Activated CD8-positive, alpha-beta memory T cell treated with anti-CD3 and anti-CD28 coated beads, Interleukin-2, amount 10 ng/mL, durations not matched to agents 7 days and 5 days (primary cell): ENCODE measurements around the gene FARSB. TPM values are rescaled to one million over a fixed set of nuclear protein-coding genes. Genes with fewer than 3 reads are reported as not detected.

Experiments used
- ATAC-seq: fragments of 150-1000 bp; cut with Tn5 transposase; one replicate; pipeline ENCODE4 v1.10.0; 2021; ENCODE audit warnings: moderate library complexity
- CTCF ChIA-PET: fragments of 350-600 bp; sonication (Branson Sonifier 250); formaldehyde crosslinking; loops from one replicate; lab custom pipeline; 2021; ENCODE audit warnings: antibody characterized with exemption; lab: Charles Lee
- DNase-seq: peaks from one replicate; pipeline ENCODE4 v3.0.0-alpha.2; 2020
- H3K27ac Mint-ChIP-seq: one replicate; pipeline ENCODE4 v1.8.0; 2021; ENCODE audit warnings: mild to moderate bottlenecking, mixed read lengths
- H3K27me3 Mint-ChIP-seq: one replicate; pipeline ENCODE4 v1.8.0; 2021; ENCODE audit warnings: mixed read lengths
- H3K36me3 Mint-ChIP-seq: one replicate; pipeline ENCODE4 v1.8.0; 2021; ENCODE audit warnings: mild to moderate bottlenecking, mixed read lengths
- H3K4me1 Mint-ChIP-seq: one replicate; pipeline ENCODE4 v1.8.0; 2021; ENCODE audit warnings: mixed read lengths
- H3K4me3 Mint-ChIP-seq: one replicate; pipeline ENCODE4 v1.8.0; 2021; ENCODE audit warnings: mild to moderate bottlenecking, moderate library complexity, mixed read lengths
- H3K9me3 Mint-ChIP-seq: one replicate; pipeline ENCODE4 v1.8.0; 2022; ENCODE audit warnings: low read depth, mixed read lengths
- total RNA-seq, 2 experiments: library from RNA; stranded (reverse); gene quantifications; one replicate each; pipeline ENCODE4 v1.2.3, GENCODE V29; 2021

FARSB gene
- total RNA-seq, 2 experiments from 2014 or later: 25.8 to 33.1 TPM

GRCh38 chr2:222561817-222562645 is 93.9 kb downstream of the FARSB start:
- Mint-ChIP-seq H3K9me3 (no peaks in the 10 kb centered on the region), H3K4me3 (no peak overlapping the region), H3K27me3 (no peaks in the 10 kb centered on the region), H3K27ac (no peak overlapping the region), H3K4me1 (peaks cover 3% of the 10 kb centered on the region), H3K36me3 (peaks cover 4% of the 10 kb centered on the region)
- CTCF ChIA-PET: interaction anchor here (0.8 to 3.3 kb wide), 7 partner anchors 21 to 537 kb away, joined by 3 to 26 read pairs (median 3); a partner anchor contains a TSS
- DNase-seq (peak; percentile 47), ATAC-seq (peak; percentile 47)

- H3K9me3 Mint-ChIP-seq: no peaks in the 10 kb centered on the region
- peaks cover 3% of the 10 kb centered on the region for H3K4me1 Mint-ChIP-seq
- H3K36me3 Mint-ChIP-seq: no peaks in the 10 kb centered on the region
- DNase-seq: no peak
- no peak overlapping the region for H3K27ac Mint-ChIP-seq
- no peak for ATAC-seq
- CTCF ChIA-PET: interaction anchor here (0.6 to 3.3 kb wide), 2 partner anchors 52 to 243 kb away, joined by 3 to 26 read pairs; no protein-coding TSS in a partner anchor
- H3K27me3 Mint-ChIP-seq: no peaks in the 10 kb centered on the region
- no peak overlapping the region for H3K4me3 Mint-ChIP-seq
These were observed 94.7 kb downstream of the FARSB start for GRCh38 chr2:222561151-222561550.

GRCh38 chr2:222554517-222554916 is 101.4 kb downstream of the FARSB start:
- no peak for ATAC-seq
- Mint-ChIP-seq H3K9me3 (no peaks in the 10 kb centered on the region), H3K36me3 (no peaks in the 10 kb centered on the region), H3K27ac (no peak overlapping the region), H3K4me3 (no peak overlapping the region), H3K27me3 (peaks cover 19% of the 10 kb centered on the region), H3K4me1 (no peaks in the 10 kb centered on the region)
- CTCF ChIA-PET: interaction anchor here (1.0 kb wide), 1 partner anchor 10 kb away, joined by 3 read pairs; no protein-coding TSS in a partner anchor
- no peak for DNase-seq

GRCh38 chr2:222548992-222549391 is 106.9 kb downstream of the FARSB start:
- ATAC-seq: no peak

GRCh38 chr2:222547083-222547482 is 108.8 kb downstream of the FARSB start:
- H3K27me3 Mint-ChIP-seq: peaks cover 21% of the 10 kb centered on the region
- no peaks in the 10 kb centered on the region for H3K9me3 Mint-ChIP-seq
- H3K36me3 Mint-ChIP-seq: no peaks in the 10 kb centered on the region
- H3K4me3 Mint-ChIP-seq: no peak overlapping the region
- no peak for ATAC-seq
- CTCF ChIA-PET: no interaction called here
- no peak for DNase-seq
- H3K27ac Mint-ChIP-seq: no peak overlapping the region
- no peaks in the 10 kb centered on the region for H3K4me1 Mint-ChIP-seq

More at GRCh38 chr2:222548992-222549391, 106.9 kb downstream of the FARSB start:
- CTCF ChIA-PET: no interaction called here
- Mint-ChIP-seq H3K4me3 (no peak overlapping the region), H3K9me3 (no peaks in the 10 kb centered on the region), H3K4me1 (no peaks in the 10 kb centered on the region), H3K27ac (no peak overlapping the region), H3K36me3 (no peaks in the 10 kb centered on the region), H3K27me3 (peaks cover 26% of the 10 kb centered on the region)
- DNase-seq: no peak

- Mint-ChIP-seq H3K27me3 (peaks cover 17% of the 10 kb centered on the region), H3K36me3 (no peaks in the 10 kb centered on the region), H3K4me1 (no peaks in the 10 kb centered on the region), H3K4me3 (no peak overlapping the region), H3K27ac (no peak overlapping the region), H3K9me3 (no peaks in the 10 kb centered on the region)
- CTCF ChIA-PET: no interaction called here
- DNase-seq (no peak), ATAC-seq (no peak)
These were observed 109.8 kb downstream of the FARSB start for GRCh38 chr2:222545823-222546795.

- CTCF ChIA-PET: interaction anchor here (1.1 kb wide), 1 partner anchor 10 kb away, joined by 3 read pairs; no protein-coding TSS in a partner anchor
- no peaks in the 10 kb centered on the region for H3K4me1 Mint-ChIP-seq
- H3K36me3 Mint-ChIP-seq: no peaks in the 10 kb centered on the region
- peaks cover 12% of the 10 kb centered on the region for H3K27me3 Mint-ChIP-seq
- H3K27ac Mint-ChIP-seq: no peak overlapping the region
- no peaks in the 10 kb centered on the region for H3K9me3 Mint-ChIP-seq
- DNase-seq: no peak
- no peak for ATAC-seq
- H3K4me3 Mint-ChIP-seq: no peak overlapping the region
These were observed 111.2 kb downstream of the FARSB start for GRCh38 chr2:222544661-222545060.

GRCh38 chr2:222538535-222538934 is 117.4 kb downstream of the FARSB start:
- H3K9me3 Mint-ChIP-seq: no peaks in the 10 kb centered on the region
- peaks cover 23% of the 10 kb centered on the region for H3K27me3 Mint-ChIP-seq
- H3K4me1 Mint-ChIP-seq: no peaks in the 10 kb centered on the region
- no peak overlapping the region for H3K4me3 Mint-ChIP-seq
- no peak overlapping the region for H3K27ac Mint-ChIP-seq
- no peaks in the 10 kb centered on the region for H3K36me3 Mint-ChIP-seq
- DNase-seq (no peak), ATAC-seq (no peak)
- CTCF ChIA-PET: no interaction called here

GRCh38 chr2:222535477-222535876 is 120.4 kb downstream of the FARSB start:
- CTCF ChIA-PET: no interaction called here
- H3K27ac Mint-ChIP-seq: no peak overlapping the region
- no peaks in the 10 kb centered on the region for H3K4me1 Mint-ChIP-seq
- no peak for ATAC-seq
- no peak for DNase-seq
- H3K36me3 Mint-ChIP-seq: no peaks in the 10 kb centered on the region
- peaks cover 22% of the 10 kb centered on the region for H3K27me3 Mint-ChIP-seq
- H3K9me3 Mint-ChIP-seq: no peaks in the 10 kb centered on the region
- no peak overlapping the region for H3K4me3 Mint-ChIP-seq

- DNase-seq (no peak), ATAC-seq (no peak)
- Mint-ChIP-seq H3K9me3 (peaks cover 2% of the 10 kb centered on the region), H3K27ac (no peak overlapping the region), H3K27me3 (peaks cover 11% of the 10 kb centered on the region), H3K36me3 (no peaks in the 10 kb centered on the region), H3K4me1 (no peaks in the 10 kb centered on the region), H3K4me3 (no peak overlapping the region)
- CTCF ChIA-PET: no interaction called here
These were observed 123.6 kb downstream of the FARSB start for GRCh38 chr2:222532315-222532714.

- H3K27ac Mint-ChIP-seq: no peak overlapping the region
- peaks cover 5% of the 10 kb centered on the region for H3K4me1 Mint-ChIP-seq
- no peak overlapping the region for H3K4me3 Mint-ChIP-seq
- H3K27me3 Mint-ChIP-seq: no peaks in the 10 kb centered on the region
- no peaks in the 10 kb centered on the region for H3K36me3 Mint-ChIP-seq
- peaks cover 2% of the 10 kb centered on the region for H3K9me3 Mint-ChIP-seq
- no peak for ATAC-seq
- CTCF ChIA-PET: no interaction called here
- no peak for DNase-seq
These were observed 129.2 kb downstream of the FARSB start for GRCh38 chr2:222526480-222527277.

- H3K36me3 Mint-ChIP-seq: no peaks in the 10 kb centered on the region
- CTCF ChIA-PET: no interaction called here
These were observed 130.1 kb downstream of the FARSB start for GRCh38 chr2:222525811-222526210.

More at GRCh38 chr2:222525811-222526210, 130.1 kb downstream of the FARSB start:
- no peak overlapping the region for H3K4me3 Mint-ChIP-seq
- H3K27ac Mint-ChIP-seq: no peak overlapping the region
- no peak for DNase-seq
- no peaks in the 10 kb centered on the region for H3K27me3 Mint-ChIP-seq
- H3K9me3 Mint-ChIP-seq: peaks cover 2% of the 10 kb centered on the region
- peaks cover 5% of the 10 kb centered on the region for H3K4me1 Mint-ChIP-seq
- ATAC-seq: no peak
